Upper lobe of left lung (tissue), 4 donors: ENCODE results near the gene DNAJC18.

Source experiments
- CTCF ChIP-seq, 6 experiments: fragments of 450-650 bp in 4 of 6; fragments of 200-600 bp in 2 of 6; sonication (generic) in 2 of 6; IDR thresholded peaks; one replicate each; pipeline ENCODE4 v1.5.1; 2016 to 2019; ENCODE audit warnings: antibody characterized with exemption in 6 of 6
- EP300 ChIP-seq, 4 donors: sonication (generic); formaldehyde crosslinking; IDR thresholded peaks; one replicate each; pipeline ENCODE4 v1.5.1; 2017; ENCODE audit warnings: antibody characterized with exemption in 4 of 4, control low read depth in 2 of 4
- POLR2A ChIP-seq, 4 donors: fragments of 450-650 bp; IDR thresholded peaks; one replicate each; pipeline ENCODE4 v1.5.1; 2016 to 2017; ENCODE audit warnings: antibody characterized with exemption in 4 of 4, mild to moderate bottlenecking in 2 of 4
- POLR2AphosphoS5 ChIP-seq, 2 donors: sonication (generic); formaldehyde crosslinking; IDR thresholded peaks; one replicate each; pipeline ENCODE4 v1.5.1; 2017; ENCODE audit warnings: antibody characterized with exemption in 2 of 2

DNA sequence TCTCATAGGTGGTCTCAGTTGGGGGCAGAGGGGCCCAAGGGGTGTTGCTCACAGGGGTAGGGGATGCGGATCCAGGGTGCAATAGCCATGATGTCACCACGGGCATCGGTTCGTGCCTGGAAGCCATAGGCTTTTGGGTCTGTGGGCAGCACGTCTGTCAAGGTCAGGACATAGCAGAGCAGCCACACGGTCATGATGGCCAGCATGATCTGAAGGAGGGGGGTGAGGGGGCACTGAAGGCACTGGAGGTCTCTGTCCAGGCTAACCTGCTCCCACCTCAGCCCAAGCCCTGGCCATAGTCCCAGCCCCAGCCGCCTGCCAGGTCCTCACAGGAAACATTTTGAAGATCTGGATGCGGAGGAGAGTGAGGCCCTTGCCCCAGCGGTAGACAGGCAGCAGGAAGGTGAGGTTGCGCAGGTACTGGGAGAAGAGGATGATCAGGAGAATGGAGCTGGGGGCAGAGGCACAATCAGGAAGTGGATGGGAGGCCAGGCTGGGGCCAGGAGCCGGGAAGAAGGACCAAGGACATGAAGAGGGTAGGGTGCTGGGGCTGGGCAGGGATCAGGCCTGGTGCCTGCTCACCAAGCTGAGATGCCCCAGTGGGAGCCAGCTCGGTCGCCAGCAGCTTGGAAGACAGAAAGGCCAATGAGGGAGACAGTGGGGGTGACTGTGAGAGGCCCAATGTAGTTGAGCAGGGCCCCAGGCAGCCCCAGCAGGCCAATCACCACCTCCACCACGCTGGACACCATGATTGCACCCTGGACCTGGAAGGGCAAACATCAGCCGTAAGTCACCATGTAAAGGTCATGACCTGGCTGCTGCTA is 59.5 kb downstream of the DNAJC18 start:
- TF ChIP-seq POLR2A (IDR thresholded peaks at IDR 0.05) (no peak), CTCF (IDR thresholded peaks at IDR 0.05) (no peak), EP300 (IDR thresholded peaks at IDR 0.05) (no peak), POLR2AphosphoS5 (IDR thresholded peaks at IDR 0.05) (no peak)
